Fibroblast of lung (primary cell): Measurements from ENCODE around the gene CCDC157. TPM values are rescaled to one million over a fixed set of nuclear protein-coding genes. Genes with fewer than 3 reads are reported as not detected.

ENCODE experiments used
- DNase-seq, 2 donors: peaks; one replicate each; pipeline versions ENCODE4 v3.0.0 to v3.0.0-alpha.2; 2010; ENCODE audit warnings: low read depth in 2 of 2
- H2AFZ ChIP-seq: 2 replicates; pipeline ENCODE4 v1.5.1; 2012; ENCODE audit warnings: low read length, control low read depth, inconsistent platforms
- H3K27ac ChIP-seq: 2 replicates; pipeline ENCODE4 v1.5.1; 2011; ENCODE audit warnings: low read length, control low read depth; ENCODE audit not compliant: insufficient read depth
- H3K27me3 ChIP-seq: 2 replicates; pipeline ENCODE4 v1.5.1; 2011; ENCODE audit warnings: mild to moderate bottlenecking, low read length; ENCODE audit not compliant: control insufficient read depth, insufficient read depth
- H3K36me3 ChIP-seq: 2 replicates; pipeline ENCODE4 v1.5.1; 2011; ENCODE audit warnings: low read length; ENCODE audit not compliant: control insufficient read depth, insufficient read depth
- H3K4me1 ChIP-seq: 2 replicates; pipeline ENCODE4 v1.5.1; 2011; ENCODE audit warnings: low read length; ENCODE audit not compliant: control insufficient read depth, insufficient read depth; ENCODE audit errors: extremely low read depth
- H3K4me2 ChIP-seq: 2 replicates; pipeline ENCODE4 v1.5.1; 2011; ENCODE audit warnings: low read length, control low read depth; ENCODE audit not compliant: insufficient read depth; ENCODE audit errors: extremely low read depth
- H3K4me3 ChIP-seq, 4 experiments: fragments of 200-600 bp in 1 of 4; sonication (generic) in 1 of 4; replicated peaks in 1 of 4; 2 replicates each; pipeline ENCODE4 v1.5.1; 2011 to 2016; ENCODE audit warnings: low read length in 4 of 4, low read depth in 3 of 4, mild to moderate bottlenecking in 3 of 4, control low read depth in 2 of 4, inconsistent platforms in 1 of 4, mixed read lengths in 1 of 4; ENCODE audit not compliant: insufficient read depth in 1 of 4; ENCODE audit errors: control extremely low read depth in 1 of 4
- H3K79me2 ChIP-seq: 2 replicates; pipeline ENCODE4 v1.5.1; 2012; ENCODE audit warnings: mild to moderate bottlenecking, low read length, inconsistent platforms; ENCODE audit not compliant: control insufficient read depth, insufficient read depth
- H3K9ac ChIP-seq: 2 replicates; pipeline ENCODE4 v1.5.1; 2011; ENCODE audit warnings: mild to moderate bottlenecking, low read length, control low read depth; ENCODE audit not compliant: insufficient read depth
- H3K9me3 ChIP-seq: 2 replicates; pipeline ENCODE4 v1.5.1; 2012; ENCODE audit warnings: low read depth, low read length; ENCODE audit not compliant: control insufficient read depth, insufficient read depth
- H4K20me1 ChIP-seq: 2 replicates; pipeline ENCODE4 v1.5.1; 2011; ENCODE audit warnings: low read length; ENCODE audit not compliant: control insufficient read depth, insufficient read depth; ENCODE audit errors: extremely low read depth
- EZH2 ChIP-seq: IDR thresholded peaks from 2 replicates; pipeline ENCODE4 v1.5.1; 2012; ENCODE audit warnings: low read length, control low read depth, mild to moderate bottlenecking; ENCODE audit errors: missing control alignments
- polyA plus RNA-seq, 2 donors: library from polyadenylated mRNA; depleted of rRNA in 1 of 2; stranded (reverse) in 1 of 2; unstranded in 1 of 2; fragments of >200 nt; gene quantifications; 2 replicates each; pipeline ENCODE4 v1.2.1, GENCODE V29; 2011 to 2012; ENCODE audit warnings: missing spikeins in 1 of 2
- total RNA-seq: library from RNA; depleted of rRNA; stranded (reverse); fragments of >200 nt; gene quantifications from 2 replicates; pipeline ENCODE4 v1.2.1, GENCODE V29; 2014
- TF ChIP-seq, protein P1 (sequence below), 2 donors: IDR thresholded peaks in 1 of 2; conservative IDR thresholded peaks in 1 of 2; 1 replicate in 1 of 2; 2 replicates in 1 of 2; pipeline ENCODE4 v1.5.1; 2011 to 2012; ENCODE audit warnings: low read length in 2 of 2, control low read depth in 1 of 2, inconsistent platforms in 1 of 2, low read depth in 1 of 2, mild to moderate bottlenecking in 1 of 2

Gene CCDC157
- total and polyA plus RNA-seq, 2 donors (not counting 1 experiment from before 2014, with no cell fraction given): 0.77 to 1.5 TPM

DNA sequence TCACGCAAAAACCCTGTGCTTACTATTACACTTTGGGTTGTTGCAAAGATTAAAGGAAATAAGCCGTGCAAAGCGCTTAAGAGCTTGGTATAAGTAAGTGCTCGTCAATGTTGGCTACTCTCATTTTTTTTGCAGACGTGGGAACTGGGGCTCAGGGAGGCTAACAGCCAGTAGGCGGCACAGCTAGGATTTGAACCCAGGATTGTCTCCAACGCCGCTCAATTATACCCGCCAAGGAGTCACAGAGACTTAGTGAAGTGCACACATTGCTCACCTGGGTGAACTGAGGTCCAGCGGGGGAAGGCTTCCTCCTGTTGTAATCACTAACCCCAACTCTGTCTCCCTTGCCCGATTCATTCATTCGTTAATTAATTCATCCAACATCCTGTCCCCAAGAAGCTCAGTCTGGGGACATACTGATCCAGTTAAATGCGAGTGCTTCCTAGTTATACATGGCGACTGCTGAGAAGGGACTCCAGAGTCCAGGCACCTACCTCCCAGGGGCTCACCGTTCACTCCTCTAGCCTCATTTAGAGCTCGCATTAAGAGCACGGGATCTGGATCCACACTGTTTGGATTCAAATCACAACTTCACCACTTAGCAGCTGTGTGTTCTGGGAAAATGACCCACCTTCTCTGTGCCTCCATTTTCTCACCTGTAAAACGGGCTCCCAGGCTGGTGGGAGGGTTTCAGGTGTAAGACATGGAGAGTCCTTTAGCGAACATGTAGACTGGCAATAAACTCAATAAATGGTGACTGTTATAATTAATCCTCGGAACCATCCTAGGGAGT lies 67.9 kb downstream of the CCDC157 start:
- TF ChIP-seq, protein P1, sequence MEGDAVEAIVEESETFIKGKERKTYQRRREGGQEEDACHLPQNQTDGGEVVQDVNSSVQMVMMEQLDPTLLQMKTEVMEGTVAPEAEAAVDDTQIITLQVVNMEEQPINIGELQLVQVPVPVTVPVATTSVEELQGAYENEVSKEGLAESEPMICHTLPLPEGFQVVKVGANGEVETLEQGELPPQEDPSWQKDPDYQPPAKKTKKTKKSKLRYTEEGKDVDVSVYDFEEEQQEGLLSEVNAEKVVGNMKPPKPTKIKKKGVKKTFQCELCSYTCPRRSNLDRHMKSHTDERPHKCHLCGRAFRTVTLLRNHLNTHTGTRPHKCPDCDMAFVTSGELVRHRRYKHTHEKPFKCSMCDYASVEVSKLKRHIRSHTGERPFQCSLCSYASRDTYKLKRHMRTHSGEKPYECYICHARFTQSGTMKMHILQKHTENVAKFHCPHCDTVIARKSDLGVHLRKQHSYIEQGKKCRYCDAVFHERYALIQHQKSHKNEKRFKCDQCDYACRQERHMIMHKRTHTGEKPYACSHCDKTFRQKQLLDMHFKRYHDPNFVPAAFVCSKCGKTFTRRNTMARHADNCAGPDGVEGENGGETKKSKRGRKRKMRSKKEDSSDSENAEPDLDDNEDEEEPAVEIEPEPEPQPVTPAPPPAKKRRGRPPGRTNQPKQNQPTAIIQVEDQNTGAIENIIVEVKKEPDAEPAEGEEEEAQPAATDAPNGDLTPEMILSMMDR (conservative IDR thresholded peaks at IDR 0.05 in 1 of 2, IDR thresholded peaks at IDR 0.05 in 1 of 2; ENCODE audit: low read depth in 1 of 2, low read length in 2 of 2): no peak
- TF ChIP-seq EZH2: no peak
- no peak for DNase-seq
- H2AFZ ChIP-seq: peak overlapping the region; percentile 65
- H4K20me1 ChIP-seq: no peaks in the 10 kb centered on the region
- H3K4me1 ChIP-seq: peaks cover 36% of the 10 kb centered on the region
- no peaks in the 10 kb centered on the region for H3K79me2 ChIP-seq
- H3K4me2 ChIP-seq: peak overlapping the region; percentile 67
- H3K9ac ChIP-seq: no peak overlapping the region
- H3K36me3 ChIP-seq: no peaks in the 10 kb centered on the region
- no peaks in the 10 kb centered on the region for H3K9me3 ChIP-seq
- H3K27me3 ChIP-seq: no peaks in the 10 kb centered on the region
- H3K4me3 ChIP-seq: peak overlapping the region; percentile 8 to 73 (median 63)
- H3K27ac ChIP-seq: peak overlapping the region; percentile 93

DNA sequence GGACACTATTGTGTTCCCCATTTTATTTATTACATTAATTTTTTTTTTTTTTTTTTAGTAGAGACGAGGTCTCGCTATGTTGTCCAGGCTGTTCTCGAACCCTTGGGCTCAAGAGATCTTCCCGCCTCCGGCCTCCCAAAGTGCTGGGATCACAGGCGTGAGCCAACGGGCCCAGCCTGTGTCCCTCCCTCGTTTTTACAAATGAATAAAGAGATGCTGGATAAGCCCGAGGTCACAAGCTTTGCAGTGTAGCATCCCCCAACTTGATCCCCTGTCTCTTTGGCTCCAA lies 68.5 kb downstream of the CCDC157 start:
- no peak for DNase-seq
- no peaks in the 10 kb centered on the region for H3K9me3 ChIP-seq
- H3K4me1 ChIP-seq: peaks cover 34% of the 10 kb centered on the region
- H3K4me3 ChIP-seq: peak overlapping the region; percentile 58 to 73 (median 63)
- no peaks in the 10 kb centered on the region for H4K20me1 ChIP-seq
- TF ChIP-seq, protein P1 (conservative IDR thresholded peaks at IDR 0.05 in 1 of 2, IDR thresholded peaks at IDR 0.05 in 1 of 2; ENCODE audit: low read depth in 1 of 2, low read length in 2 of 2): no peak
- TF ChIP-seq EZH2: no peak
- H3K36me3 ChIP-seq: no peaks in the 10 kb centered on the region
- peak overlapping the region; percentile 93 for H3K27ac ChIP-seq
- peak overlapping the region; percentile 30 for H2AFZ ChIP-seq
- H3K79me2 ChIP-seq: no peaks in the 10 kb centered on the region
- peak overlapping the region; percentile 67 for H3K4me2 ChIP-seq
- no peak overlapping the region for H3K9ac ChIP-seq
- no peaks in the 10 kb centered on the region for H3K27me3 ChIP-seq

DNA sequence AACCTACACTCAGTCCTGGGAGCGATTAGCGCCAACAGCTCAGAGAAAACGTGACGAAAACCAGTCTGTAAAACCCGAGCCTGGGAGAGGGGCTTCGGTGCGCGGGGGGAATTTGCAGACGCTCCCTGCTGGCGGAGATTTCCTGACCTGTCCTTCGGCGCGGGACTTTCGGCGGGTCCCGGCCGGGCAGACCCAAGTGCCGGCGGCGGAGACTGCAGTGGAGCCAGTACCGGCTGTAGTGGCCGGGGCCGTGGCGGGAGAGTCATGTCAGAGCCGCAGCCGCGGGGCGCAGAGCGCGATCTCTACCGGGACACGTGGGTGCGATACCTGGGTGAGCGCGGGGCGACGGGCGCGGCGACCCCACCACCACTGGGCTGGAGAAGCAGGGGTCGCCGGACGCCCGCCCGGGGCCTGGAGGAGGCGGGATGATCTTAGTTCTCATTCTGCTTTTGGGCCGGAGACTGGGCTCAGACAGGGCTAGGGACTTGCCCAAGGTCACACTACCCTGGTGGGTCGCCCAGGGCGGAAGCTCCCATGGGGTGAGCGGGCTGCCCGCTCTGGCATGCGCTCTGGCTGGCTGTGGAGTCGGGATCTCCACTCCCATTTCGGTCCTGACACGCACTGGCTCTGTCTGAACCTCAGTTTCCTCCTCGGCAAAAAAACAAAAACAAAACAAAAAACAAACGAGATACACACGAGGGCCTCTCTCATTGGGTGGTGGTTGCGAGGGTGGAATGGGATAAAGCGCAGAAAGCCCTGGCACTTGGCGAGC lies 69.0 kb downstream of the CCDC157 start, which contains the start of gene MTFP1:
MTFP1 (plus strand) TSS at position 153 of the 772 bp plus-strand sequence; CDS start at position 265, 112 bp downstream.
- DNase-seq: peak; percentile 63 to 67
- no peaks in the 10 kb centered on the region for H4K20me1 ChIP-seq
- no peaks in the 10 kb centered on the region for H3K79me2 ChIP-seq
- H2AFZ ChIP-seq: peak within 1 kb of the TSS; percentile 39
- peak within 1 kb of the TSS; percentile 67 for H3K4me2 ChIP-seq
- no peaks in the 10 kb centered on the region for H3K27me3 ChIP-seq
- peak within 1 kb of the TSS; percentile 69 for H3K9ac ChIP-seq
- peak within 1 kb of the TSS; percentile 58 to 73 (median 63) for H3K4me3 ChIP-seq
- no peaks in the 10 kb centered on the region for H3K36me3 ChIP-seq
- peaks cover 32% of the 10 kb centered on the region for H3K4me1 ChIP-seq
- peak within 1 kb of the TSS; percentile 93 for H3K27ac ChIP-seq
- no peak for TF ChIP-seq EZH2
- TF ChIP-seq, protein P1 (conservative IDR thresholded peaks at IDR 0.05 in 1 of 2, IDR thresholded peaks at IDR 0.05 in 1 of 2; ENCODE audit: low read depth in 1 of 2, low read length in 2 of 2): no peak
- H3K9me3 ChIP-seq: no peaks in the 10 kb centered on the region
